Neural progenitor cell (in vitro differentiated cells): ENCODE data around the gene ALX1.

ENCODE experiments used
- EZH2 ChIP-seq: fragments of 200-600 bp; sonication (generic); IDR thresholded peaks from 2 replicates; pipeline ENCODE4 v1.6.1; 2017; ENCODE audit warnings: antibody characterized with exemption, mild to moderate bottlenecking, moderate library complexity
- EZH2phosphoT487 ChIP-seq: fragments of 200-600 bp; sonication (generic); IDR thresholded peaks from 2 replicates; pipeline ENCODE4 v1.6.1; 2017; ENCODE audit warnings: antibody characterized with exemption
- TF ChIP-seq, protein P1 (sequence below): fragments of 200-600 bp; sonication (generic); IDR thresholded peaks from 2 replicates; pipeline ENCODE4 v1.5.1; 2017; ENCODE audit warnings: antibody characterized with exemption, mild to moderate bottlenecking

DNA sequence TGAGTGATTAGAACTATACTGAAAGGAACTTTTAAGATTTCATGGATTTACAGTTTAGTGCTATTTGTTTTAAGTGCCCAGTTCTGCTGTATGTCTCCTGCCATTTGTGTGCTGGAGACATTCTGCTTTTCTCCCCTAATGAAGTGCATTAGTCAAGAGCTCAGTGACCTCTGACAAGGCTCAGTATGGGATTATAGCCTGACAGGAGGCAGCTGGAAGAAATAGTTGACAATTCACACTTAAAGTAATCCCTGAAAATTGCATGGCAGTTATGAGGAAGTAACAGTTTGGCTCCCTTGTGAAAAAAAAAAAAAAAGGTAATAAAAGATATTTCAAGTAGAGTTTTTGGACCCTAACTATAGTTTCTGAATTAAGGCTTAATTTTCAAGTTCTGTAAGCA, 70.3 kb downstream of the ALX1 start:
- TF ChIP-seq, protein P1, sequence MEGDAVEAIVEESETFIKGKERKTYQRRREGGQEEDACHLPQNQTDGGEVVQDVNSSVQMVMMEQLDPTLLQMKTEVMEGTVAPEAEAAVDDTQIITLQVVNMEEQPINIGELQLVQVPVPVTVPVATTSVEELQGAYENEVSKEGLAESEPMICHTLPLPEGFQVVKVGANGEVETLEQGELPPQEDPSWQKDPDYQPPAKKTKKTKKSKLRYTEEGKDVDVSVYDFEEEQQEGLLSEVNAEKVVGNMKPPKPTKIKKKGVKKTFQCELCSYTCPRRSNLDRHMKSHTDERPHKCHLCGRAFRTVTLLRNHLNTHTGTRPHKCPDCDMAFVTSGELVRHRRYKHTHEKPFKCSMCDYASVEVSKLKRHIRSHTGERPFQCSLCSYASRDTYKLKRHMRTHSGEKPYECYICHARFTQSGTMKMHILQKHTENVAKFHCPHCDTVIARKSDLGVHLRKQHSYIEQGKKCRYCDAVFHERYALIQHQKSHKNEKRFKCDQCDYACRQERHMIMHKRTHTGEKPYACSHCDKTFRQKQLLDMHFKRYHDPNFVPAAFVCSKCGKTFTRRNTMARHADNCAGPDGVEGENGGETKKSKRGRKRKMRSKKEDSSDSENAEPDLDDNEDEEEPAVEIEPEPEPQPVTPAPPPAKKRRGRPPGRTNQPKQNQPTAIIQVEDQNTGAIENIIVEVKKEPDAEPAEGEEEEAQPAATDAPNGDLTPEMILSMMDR, result no peak
- TF ChIP-seq EZH2 (no peak), EZH2phosphoT487 (no peak)
